ENCODE measurements around the gene TNNT3.

The TNNT3 gene

DNA sequence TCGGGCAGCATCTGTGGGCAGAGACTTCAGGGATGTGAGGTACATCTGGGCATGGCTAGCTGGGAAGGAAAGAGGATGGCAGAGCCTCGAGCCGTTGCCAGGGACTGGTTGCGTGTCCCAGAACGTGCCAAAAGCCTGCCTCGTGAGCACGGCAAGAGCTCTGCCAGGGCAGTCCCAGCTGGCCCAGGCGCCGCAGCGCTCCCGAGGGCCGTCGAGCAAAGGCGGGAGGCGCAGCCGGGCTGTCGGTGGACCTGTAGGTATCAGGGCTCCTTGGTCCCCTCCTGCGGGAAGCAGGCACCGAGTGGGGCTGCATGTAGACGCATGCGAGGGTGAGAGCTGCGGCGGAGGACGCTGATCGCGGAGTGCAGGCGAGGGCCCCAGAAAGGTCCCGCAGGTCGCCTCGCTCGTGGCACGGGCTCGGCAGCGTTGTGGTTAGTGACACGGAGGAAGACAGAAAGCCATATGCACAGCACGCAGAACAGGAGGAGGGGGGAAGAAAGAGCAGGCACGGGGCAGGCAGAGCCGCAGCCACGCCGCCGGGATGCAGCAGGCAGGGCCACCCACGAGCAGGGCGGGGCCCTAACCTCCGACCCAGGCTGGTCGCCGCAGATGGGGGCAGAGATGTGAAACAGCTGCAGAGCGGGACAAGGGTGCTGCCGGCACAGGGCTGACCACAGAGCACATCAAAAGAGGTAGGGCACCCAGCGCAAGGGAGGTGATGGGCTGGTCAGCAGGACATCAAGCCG lies 48.6 kb upstream of the TNNT3 start:
- no peak for ATAC-seq
- no peak for TF ChIP-seq ISL1 (CRISPR knock-in tag; IDR thresholded peaks at IDR 0.05)
- no peak for TF ChIP-seq ZC3H10 (CRISPR knock-in tag; IDR thresholded peaks at IDR 0.05)
- TF ChIP-seq ESRRG (CRISPR knock-in tag; IDR thresholded peaks at IDR 0.05), result no peak
- peak; percentile 98 for TF ChIP-seq ZNF70 (CRISPR knock-in tag; IDR thresholded peaks at IDR 0.05)

DNA sequence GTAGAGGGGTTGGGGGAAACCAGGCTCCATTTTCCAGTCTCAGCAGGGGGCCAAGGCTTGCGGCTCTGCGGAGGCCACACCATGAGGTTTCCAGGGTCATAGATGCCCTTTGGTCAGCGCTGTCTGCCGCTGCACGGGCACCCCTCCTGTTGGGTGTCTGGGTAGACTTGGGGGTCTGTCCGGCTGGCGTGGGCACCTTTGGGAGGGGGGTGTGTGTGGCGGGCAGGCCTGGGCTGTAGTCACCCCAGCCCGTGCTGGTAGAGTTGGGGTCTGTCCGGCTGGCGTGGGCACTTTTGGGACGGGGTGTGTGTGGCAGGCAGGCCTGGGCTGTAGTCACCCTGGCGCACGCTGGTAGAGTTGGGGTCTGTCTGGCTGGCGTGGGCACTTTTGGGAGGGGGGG lies 48.0 kb upstream of the TNNT3 start:
- TF ChIP-seq ZC3H10 (CRISPR knock-in tag; IDR thresholded peaks at IDR 0.05) (no peak), ZNF70 (CRISPR knock-in tag; IDR thresholded peaks at IDR 0.05) (no peak), ISL1 (CRISPR knock-in tag; IDR thresholded peaks at IDR 0.05) (no peak), OSR1 (CRISPR knock-in tag; IDR thresholded peaks at IDR 0.05) (no peak), ZNF565 (CRISPR knock-in tag; conservative IDR thresholded peaks at IDR 0.05; ENCODE audit: low read depth) (no peak), BACH2 (CRISPR knock-in tag; IDR thresholded peaks at IDR 0.05; ENCODE audit: borderline replicate concordance) (no peak), ZFP3 (CRISPR knock-in tag; IDR thresholded peaks at IDR 0.05) (no peak)
- TF ChIP-seq, protein P1, sequence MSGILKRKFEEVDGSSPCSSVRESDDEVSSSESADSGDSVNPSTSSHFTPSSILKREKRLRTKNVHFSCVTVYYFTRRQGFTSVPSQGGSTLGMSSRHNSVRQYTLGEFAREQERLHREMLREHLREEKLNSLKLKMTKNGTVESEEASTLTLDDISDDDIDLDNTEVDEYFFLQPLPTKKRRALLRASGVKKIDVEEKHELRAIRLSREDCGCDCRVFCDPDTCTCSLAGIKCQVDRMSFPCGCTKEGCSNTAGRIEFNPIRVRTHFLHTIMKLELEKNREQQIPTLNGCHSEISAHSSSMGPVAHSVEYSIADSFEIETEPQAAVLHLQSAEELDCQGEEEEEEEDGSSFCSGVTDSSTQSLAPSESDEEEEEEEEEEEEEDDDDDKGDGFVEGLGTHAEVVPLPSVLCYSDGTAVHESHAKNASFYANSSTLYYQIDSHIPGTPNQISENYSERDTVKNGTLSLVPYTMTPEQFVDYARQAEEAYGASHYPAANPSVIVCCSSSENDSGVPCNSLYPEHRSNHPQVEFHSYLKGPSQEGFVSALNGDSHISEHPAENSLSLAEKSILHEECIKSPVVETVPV (CRISPR knock-in tag; IDR thresholded peaks at IDR 0.05), result no peak
- TF ChIP-seq, protein P2, sequence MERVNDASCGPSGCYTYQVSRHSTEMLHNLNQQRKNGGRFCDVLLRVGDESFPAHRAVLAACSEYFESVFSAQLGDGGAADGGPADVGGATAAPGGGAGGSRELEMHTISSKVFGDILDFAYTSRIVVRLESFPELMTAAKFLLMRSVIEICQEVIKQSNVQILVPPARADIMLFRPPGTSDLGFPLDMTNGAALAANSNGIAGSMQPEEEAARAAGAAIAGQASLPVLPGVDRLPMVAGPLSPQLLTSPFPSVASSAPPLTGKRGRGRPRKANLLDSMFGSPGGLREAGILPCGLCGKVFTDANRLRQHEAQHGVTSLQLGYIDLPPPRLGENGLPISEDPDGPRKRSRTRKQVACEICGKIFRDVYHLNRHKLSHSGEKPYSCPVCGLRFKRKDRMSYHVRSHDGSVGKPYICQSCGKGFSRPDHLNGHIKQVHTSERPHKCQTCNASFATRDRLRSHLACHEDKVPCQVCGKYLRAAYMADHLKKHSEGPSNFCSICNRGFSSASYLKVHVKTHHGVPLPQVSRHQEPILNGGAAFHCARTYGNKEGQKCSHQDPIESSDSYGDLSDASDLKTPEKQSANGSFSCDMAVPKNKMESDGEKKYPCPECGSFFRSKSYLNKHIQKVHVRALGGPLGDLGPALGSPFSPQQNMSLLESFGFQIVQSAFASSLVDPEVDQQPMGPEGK (CRISPR knock-in tag; IDR thresholded peaks at IDR 0.05; ENCODE audit: borderline replicate concordance), result no peak
- no peak for ATAC-seq

DNA sequence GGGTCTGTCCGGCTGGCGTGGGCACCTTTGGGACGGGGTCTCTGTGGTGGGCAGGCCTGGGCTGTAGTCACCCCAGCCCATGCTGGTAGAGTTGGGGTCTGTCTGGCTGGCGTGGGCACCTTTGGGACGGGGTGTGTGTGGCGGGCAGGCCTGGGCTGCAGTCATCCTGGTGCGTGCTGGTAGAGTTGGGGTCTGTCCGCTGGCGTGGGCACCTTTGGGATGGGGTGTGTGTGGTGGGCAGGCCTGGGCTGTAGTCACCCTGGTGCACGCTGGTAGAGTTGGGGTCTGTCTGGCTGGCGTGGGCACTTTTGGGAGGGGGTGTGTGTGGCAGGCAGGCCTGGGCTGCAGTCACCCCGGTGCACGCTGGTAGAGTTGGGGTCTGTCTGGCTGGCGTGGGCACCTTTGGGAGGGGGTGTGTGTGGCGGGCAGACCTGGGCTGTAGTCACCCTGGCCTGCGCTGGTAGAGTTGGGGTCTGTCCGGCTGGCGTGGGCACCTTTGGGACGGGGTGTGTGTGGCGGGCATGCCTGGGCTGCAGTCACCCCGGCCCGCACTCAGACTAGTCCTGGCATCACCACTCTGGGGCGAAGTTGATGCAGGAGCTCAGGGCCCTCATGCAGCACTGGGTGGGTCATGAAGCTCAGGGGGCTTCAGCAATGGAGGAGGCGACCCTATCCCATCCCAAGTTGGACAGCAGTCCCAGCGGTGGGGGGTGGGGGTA lies 47.1 kb upstream of the TNNT3 start:
- ATAC-seq, result 0 out of 3 replicates have a peak, but pooled peaks have one; percentile 13
- TF ChIP-seq SNAI2 (CRISPR knock-in tag; IDR thresholded peaks at IDR 0.05) (no peak), ZNF70 (CRISPR knock-in tag; IDR thresholded peaks at IDR 0.05) (no peak), ZNF565 (CRISPR knock-in tag; conservative IDR thresholded peaks at IDR 0.05; ENCODE audit: low read depth) (no peak), OSR1 (CRISPR knock-in tag; IDR thresholded peaks at IDR 0.05) (no peak), RARB (CRISPR knock-in tag; IDR thresholded peaks at IDR 0.05) (no peak), ISL1 (CRISPR knock-in tag; IDR thresholded peaks at IDR 0.05) (no peak), BACH2 (CRISPR knock-in tag; IDR thresholded peaks at IDR 0.05; ENCODE audit: borderline replicate concordance) (no peak), ZC3H10 (CRISPR knock-in tag; IDR thresholded peaks at IDR 0.05) (no peak), ZFP3 (CRISPR knock-in tag; IDR thresholded peaks at IDR 0.05) (no peak)
- TF ChIP-seq, protein P3, sequence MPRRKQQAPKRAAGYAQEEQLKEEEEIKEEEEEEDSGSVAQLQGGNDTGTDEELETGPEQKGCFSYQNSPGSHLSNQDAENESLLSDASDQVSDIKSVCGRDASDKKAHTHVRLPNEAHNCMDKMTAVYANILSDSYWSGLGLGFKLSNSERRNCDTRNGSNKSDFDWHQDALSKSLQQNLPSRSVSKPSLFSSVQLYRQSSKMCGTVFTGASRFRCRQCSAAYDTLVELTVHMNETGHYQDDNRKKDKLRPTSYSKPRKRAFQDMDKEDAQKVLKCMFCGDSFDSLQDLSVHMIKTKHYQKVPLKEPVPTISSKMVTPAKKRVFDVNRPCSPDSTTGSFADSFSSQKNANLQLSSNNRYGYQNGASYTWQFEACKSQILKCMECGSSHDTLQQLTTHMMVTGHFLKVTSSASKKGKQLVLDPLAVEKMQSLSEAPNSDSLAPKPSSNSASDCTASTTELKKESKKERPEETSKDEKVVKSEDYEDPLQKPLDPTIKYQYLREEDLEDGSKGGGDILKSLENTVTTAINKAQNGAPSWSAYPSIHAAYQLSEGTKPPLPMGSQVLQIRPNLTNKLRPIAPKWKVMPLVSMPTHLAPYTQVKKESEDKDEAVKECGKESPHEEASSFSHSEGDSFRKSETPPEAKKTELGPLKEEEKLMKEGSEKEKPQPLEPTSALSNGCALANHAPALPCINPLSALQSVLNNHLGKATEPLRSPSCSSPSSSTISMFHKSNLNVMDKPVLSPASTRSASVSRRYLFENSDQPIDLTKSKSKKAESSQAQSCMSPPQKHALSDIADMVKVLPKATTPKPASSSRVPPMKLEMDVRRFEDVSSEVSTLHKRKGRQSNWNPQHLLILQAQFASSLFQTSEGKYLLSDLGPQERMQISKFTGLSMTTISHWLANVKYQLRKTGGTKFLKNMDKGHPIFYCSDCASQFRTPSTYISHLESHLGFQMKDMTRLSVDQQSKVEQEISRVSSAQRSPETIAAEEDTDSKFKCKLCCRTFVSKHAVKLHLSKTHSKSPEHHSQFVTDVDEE (CRISPR knock-in tag; IDR thresholded peaks at IDR 0.05), result no peak
- TF ChIP-seq, protein P1 (CRISPR knock-in tag; IDR thresholded peaks at IDR 0.05), result no peak
- TF ChIP-seq, protein P4, sequence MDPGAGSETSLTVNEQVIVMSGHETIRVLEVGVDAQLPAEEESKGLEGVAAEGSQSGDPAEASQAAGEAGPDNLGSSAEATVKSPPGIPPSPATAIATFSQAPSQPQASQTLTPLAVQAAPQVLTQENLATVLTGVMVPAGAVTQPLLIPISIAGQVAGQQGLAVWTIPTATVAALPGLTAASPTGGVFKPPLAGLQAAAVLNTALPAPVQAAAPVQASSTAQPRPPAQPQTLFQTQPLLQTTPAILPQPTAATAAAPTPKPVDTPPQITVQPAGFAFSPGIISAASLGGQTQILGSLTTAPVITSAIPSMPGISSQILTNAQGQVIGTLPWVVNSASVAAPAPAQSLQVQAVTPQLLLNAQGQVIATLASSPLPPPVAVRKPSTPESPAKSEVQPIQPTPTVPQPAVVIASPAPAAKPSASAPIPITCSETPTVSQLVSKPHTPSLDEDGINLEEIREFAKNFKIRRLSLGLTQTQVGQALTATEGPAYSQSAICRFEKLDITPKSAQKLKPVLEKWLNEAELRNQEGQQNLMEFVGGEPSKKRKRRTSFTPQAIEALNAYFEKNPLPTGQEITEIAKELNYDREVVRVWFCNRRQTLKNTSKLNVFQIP (CRISPR knock-in tag; IDR thresholded peaks at IDR 0.05; ENCODE audit: borderline replicate concordance, low read depth), result no peak
- TF ChIP-seq, protein P2 (CRISPR knock-in tag; IDR thresholded peaks at IDR 0.05; ENCODE audit: borderline replicate concordance), result no peak

All from SK-N-SH treated with all-trans-retinoic acid at 6 μM for 48 hours (cell line).